Stimulated activated CD4-positive, alpha-beta T cell treated with anti-CD3 and anti-CD28 coated beads, Interleukin-12 subunit alpha, Interleukin-12 subunit beta, amount 100 ng/mL, for 4 hours (primary cell): ENCODE results near the gene JPH4.

Experiments
- DNase-seq: peaks from one replicate; pipeline ENCODE4 v3.0.0-alpha.2; 2020

The JPH4 gene

DNA sequence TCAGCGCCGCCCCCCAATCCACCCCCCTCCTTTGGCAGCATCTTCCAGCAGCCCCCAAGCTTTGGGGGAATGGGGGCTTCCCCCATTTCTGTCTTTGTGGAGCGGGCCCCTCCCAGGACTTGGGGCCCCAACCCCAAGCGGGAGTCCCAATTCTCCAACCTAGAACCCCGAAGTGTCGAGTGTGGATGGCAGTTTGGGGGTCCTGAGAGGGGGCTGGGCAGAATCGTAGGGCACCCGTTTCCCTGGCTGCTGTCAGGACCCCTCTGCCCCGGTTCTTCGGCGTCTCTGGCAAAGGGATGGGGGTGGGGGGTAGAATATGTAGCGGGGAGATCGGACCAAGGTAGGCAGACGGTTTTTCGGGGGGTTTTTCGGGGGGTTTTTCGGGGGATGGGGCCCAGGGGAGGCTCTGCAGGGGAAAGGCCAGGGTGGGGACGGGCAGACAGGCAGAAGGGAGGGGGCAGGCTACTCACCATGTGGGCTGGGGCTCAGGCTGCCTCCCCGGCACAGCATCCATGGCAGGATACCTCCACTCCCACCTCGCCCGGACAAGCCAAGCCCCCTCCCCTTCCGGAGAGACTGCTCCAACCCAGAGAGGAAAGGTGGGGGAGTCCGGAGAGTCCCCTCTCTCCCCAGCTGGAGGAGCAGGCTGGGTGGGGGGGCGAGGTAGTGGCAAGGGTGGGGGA, 739 bp downstream of the JPH4 start:
- DNase-seq: no peak

DNA sequence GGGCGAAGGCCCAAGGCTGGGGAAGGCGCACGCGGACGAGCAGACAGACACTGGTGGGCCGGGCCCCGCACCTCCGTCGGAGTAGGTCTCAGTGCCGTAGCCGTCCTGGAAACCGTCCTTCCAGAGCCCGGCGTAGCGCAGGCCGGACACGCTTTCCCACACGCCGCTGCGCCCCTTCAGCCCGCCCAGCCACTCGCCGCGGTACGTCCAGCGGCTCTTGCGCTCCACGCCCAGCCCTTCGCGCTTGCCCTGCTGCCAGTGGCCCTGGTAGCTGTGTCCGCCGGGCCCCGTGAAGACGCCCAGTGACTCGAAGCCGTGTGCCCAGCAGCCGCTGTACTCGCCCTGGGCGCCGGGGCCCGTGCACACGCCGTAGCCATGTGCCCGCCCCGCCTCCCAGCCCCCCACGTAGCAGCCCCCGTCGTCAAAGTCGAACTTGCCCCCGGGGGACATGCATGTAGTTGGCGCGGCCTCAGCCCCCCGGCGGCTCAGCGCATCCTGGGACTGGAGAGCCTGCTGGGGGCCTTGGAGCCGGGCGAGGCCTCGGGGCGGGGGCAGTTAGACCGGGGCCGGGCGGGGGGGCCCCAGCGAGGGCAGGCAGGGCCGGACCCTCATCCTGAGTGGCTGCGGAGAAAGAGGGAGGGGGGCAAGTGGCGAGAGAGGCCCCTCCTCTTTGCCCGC, 1.4 kb downstream of the JPH4 start:
- DNase-seq: no peak

DNA sequence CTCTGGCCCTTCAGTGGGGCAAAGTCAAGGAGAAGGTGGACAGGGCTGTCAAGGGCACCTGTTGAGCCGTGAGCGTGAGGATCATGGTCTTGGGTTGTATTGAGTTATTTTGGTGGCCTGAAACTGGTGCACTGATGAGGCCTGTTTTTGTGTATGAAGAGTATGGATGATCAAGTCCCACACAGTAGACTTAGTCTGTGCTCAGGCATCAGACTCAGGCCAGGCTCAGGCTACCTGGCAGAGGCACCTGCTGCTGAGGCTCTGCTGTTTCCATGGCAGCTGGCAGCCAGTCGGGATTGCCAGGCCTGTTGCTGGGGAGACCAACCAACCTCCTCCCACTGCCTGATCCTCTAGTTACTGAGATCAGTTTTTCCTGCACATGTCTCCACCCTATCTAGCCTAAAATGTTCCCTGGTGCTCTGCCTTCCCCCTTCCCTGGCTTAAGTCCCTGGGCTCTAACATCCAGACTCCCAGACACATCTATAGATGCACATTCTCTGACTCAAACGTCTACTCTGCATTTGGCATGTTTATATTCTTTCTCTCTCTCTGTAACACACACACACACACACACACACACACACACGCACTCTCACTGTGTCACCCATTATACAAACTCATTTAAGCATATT, 5.1 kb downstream of the JPH4 start:
- no peak for DNase-seq

DNA sequence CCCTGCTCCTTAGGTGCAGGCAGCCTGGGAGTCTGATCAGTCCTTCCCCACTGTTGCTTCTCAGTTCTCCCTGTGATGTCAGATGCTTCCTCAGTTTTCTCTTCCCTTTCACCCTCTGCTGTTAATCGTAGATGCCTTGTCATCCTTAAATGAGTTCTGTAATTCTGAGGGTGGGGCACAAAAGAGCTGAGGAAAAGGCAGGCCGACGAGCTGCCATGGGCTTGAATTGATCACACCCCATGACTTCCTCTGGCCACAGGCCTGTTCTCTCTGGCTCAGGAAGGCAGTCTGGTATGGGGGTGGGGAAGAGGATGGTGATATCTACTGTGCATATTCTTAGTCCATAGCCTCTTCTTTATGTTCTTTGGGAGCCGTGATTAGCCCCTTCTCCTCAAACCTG, 5.8 kb downstream of the JPH4 start:
- no peak for DNase-seq

GRCh38 chr14:23572524-23572828, 6.1 kb downstream of the JPH4 start:
- no peak for DNase-seq

- no peak for DNase-seq
These were observed 6.7 kb downstream of the JPH4 start for GRCh38 chr14:23571701-23572523.

DNA sequence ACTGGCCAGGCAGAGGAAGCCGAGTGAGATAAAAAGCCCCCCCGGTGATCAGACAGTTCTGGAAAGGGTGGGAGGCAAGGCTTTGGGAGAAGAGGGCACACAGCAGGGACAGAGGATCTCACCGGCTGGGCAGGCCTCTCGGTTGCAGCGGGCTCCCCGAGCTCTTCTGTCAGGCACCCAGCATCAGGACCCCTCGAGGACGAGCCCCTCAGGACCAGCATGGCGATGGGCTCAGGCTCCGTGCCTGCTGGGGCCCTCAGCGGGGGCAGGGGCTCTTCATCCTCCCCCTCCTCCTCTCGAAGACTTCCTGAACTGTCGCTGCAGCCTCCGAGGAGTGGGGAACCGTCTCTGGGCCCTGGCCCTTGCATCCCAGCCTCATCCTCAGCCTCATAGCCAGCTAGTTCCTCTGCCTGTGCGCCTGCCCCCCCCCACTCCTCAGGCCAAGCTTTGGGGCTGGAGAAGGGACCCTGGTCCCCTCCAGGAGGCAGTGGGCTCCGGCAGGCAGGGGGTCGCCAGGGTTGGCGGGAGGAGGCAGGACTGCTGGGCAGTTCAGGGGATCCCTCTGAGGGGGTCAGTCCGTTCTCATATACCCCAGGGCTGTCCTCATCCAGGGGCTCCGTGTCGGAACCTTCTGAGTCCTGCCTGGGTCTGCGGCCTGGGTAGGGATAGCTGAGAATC, 7.6 kb downstream of the JPH4 start:
- no peak for DNase-seq

GRCh38 chr14:23569443-23570151, 9.0 kb downstream of the JPH4 start:
- DNase-seq: no peak

GRCh38 chr14:23568600-23569331, 9.8 kb downstream of the JPH4 start:
- no peak for DNase-seq

DNA sequence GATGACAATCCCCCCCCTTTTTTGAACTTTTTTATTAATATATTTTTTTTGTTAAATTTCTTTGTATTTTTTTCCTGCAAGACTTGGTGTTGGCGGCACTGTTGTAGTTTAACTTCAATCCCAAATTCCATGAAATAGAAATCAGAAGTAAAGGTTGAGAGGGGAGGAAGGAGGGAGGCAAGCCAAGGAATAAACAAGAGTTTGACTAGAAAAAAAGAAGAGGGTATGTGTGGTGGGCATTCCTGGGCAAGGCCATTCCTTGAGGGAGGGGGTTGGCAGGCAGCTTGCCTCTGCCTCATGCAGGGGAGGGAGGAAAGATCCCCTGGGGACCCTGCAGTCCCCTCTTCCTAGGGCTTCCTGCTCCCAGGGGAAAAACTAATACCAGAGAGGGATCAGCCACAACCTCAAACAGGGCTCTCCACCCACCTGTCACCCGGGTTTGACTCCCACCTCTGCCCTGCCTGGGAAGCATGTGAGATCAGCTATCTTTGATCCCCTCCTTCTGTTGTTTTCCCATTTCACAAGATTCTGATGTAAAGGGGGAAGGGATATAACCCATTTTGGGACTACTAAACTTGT, 10.5 kb downstream of the JPH4 start:
- no peak for DNase-seq

DNA sequence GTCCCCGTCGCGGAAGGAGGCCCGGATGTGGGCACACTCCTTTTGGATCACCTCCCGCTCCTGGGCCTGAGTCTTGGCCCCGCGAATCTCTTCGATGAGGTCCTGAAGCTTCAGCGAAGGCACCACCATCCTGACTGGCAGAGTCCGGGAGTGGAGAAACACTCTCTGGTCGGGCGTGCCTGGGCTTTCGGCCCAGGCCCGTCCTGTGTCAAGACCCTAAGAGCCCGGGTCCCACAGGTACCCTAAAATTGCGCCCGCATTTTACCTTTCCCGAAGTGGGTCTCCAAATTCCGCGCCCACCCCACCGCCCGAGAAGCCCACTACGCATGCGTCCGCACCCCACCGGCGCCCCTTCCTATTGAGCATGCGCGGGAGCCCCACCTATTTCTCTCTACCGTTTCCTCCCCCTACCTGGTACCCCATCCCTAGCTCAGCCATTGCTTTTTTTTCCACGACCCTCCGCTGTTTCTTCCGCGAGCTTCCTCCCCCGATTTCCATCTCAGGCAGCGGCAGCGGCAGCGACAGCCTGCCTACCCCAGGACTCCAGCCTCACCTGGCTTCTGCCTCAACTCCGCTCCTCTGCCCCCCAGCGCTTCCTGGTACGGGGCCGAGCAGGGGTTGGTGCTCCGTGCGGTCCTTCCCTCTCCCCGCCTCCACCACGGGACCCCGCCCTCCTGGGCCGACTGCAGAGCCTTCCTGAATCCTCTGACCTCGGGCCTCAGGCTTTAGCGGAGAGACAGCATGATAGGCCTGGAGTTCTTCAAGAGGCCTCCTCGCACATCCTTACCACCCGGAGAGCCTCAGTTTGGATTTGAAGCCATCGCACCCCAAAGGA, 11.2 kb downstream of the JPH4 start, which contains the start of gene AP1G2:
TSS of gene AP1G2 (minus strand) at position 606 of the 835 bp plus-strand sequence. CDS start at position 129, 477 bp downstream.
- peak; percentile 86 for DNase-seq

DNA sequence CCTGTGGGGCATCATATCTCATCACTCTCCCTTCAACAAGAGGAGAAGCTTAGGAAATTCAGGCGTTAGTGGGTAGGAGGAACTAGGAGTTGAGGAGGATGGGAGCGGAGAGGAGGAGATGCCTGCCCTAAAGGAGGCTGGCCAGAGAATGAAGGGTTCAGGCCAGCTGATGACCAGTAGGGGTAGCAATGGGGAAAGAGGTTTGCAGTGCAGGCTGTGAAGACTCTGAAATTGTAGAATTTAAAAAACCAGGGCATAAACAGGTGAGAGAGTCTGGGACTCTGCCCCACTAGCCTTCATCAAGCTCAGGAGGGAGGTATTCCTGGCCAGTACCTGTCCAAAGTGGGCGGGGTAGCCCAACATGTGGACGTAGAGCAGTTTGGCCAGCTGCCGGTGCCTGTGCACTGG, 11.8 kb downstream of the JPH4 start:
- no peak for DNase-seq

- DNase-seq: no peak
These were observed 12.3 kb downstream of the JPH4 start for GRCh38 chr14:23566112-23566777.

GRCh38 chr14:23565626-23566025, 13.0 kb downstream of the JPH4 start:
- DNase-seq: no peak

DNA sequence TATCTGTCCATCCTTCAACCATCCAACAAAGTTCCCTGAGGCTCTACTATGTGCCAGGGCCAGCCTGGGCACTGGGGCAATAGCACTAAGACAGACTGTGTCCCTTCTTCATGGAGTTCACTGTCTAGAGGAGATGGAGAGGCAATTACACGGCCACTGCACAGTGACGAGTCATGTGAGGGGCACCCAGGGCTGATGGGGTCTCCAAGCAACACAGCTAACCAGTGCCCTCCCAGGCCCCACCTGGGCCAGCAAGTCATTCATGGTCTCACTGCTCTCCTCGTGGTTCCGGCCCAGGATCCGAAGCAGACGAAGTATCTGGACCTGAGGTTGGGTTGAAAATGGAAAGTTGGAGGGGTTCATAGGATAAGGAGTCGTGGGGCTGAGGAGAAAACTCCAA, 13.7 kb downstream of the JPH4 start:
- DNase-seq: no peak

- no peak for DNase-seq
These were observed 14.3 kb downstream of the JPH4 start for GRCh38 chr14:23564181-23564812.

DNA sequence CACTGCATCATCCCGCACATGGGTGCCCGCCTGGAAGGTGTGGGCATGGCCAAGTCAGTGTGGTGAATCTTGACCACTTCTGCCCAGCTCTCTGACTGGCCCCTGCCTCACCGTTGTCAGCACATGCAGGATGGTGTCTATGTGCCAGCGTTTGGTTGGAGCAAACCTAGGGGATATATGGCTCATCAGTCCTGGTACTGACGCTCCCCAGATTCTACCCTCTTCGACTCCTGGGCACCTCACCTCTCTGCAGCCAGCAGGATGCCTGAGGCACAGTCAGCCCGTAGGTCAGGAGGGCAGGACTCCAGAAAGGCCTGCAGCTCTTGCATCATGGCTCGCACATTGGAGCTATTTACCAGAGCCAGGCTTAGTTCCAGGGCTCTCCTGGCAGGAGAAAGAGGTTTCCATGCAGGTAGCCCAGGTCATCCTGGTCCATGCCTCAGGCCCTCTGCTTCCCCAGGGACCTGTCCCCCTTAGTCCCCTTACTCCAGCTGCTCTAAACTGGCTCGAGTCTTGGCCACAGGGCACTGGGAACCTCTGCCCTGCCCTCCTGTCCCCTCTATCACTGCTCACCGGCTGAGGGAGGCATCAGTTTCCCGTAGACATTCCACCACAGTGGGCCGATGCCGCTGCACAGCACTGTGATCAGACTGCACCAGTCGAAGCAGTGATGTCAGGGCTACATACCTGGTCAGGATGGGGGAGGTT, 15.0 kb downstream of the JPH4 start:
- DNase-seq: no peak

DNA sequence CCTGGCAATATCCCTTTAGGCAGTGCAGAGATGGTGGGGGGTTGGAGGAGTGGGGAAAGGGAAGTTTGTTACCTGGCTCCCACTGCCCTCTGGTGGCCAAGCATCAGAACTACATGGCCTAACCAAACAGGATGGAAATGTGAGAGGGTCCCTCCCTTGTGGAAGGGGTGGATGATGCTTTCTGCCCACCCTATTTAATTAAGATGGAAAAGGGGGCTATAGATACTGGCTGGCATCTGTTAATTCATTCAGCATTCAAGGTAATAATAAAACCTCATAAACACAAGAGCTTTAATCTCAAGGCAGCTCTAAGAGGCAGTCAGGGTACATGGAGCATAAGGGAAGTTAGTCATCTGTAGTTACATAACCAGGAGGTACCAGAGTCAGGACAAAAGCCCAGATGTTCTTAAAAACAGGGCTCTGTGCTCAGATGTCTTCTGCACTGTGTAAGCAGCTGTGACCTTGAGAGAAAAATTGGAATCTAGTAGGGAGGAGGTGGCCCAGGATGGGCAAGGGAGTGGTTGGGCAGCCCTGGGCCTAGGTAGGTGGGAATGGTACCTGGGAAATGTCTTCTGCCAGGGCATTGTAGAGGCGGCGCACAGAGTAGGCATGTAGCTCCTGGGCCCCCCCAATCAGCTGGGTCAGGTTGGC, 15.6 kb downstream of the JPH4 start:
- peak; percentile 57 for DNase-seq
